Smooth muscle cell (in vitro differentiated cells): Measurements from ENCODE around the gene FAM168A. TPM values are rescaled to one million over a fixed set of nuclear protein-coding genes. Genes with fewer than 3 reads are reported as not detected.

ENCODE experiments used
- DNase-seq: peaks from one replicate; lab custom pipeline; 2025; ENCODE audit not compliant: unreplicated experiment; lab: John Stamatoyannopoulos, UW
- H2AFZ ChIP-seq: fragments of 200-600 bp; sonication (generic); 2 replicates; pipeline ENCODE4 v1.6.0; 2016; ENCODE audit warnings: antibody characterized with exemption, low read depth, mild to moderate bottlenecking
- H3F3A ChIP-seq: fragments of 200-600 bp; sonication (generic); 2 replicates; pipeline ENCODE4 v1.6.0; 2017; ENCODE audit warnings: antibody characterized with exemption, low read depth
- H3K27ac ChIP-seq: fragments of 200-600 bp; sonication (generic); 2 replicates; pipeline ENCODE4 v1.5.1; 2016; ENCODE audit warnings: low read depth, mild to moderate bottlenecking
- H3K27me3 ChIP-seq: fragments of 200-600 bp; sonication (generic); 2 replicates; pipeline ENCODE4 v1.6.1; 2016; ENCODE audit warnings: low read depth, mild to moderate bottlenecking
- H3K36me3 ChIP-seq: fragments of 200-600 bp; sonication (generic); 2 replicates; pipeline ENCODE4 v1.5.1; 2016; ENCODE audit warnings: low read depth
- H3K4me1 ChIP-seq: fragments of 200-600 bp; sonication (generic); 2 replicates; pipeline ENCODE4 v1.5.1; 2016; ENCODE audit warnings: low read depth
- H3K4me2 ChIP-seq: fragments of 200-600 bp; sonication (generic); 2 replicates; pipeline ENCODE4 v1.6.0; 2016; ENCODE audit warnings: mild to moderate bottlenecking
- H3K4me3 ChIP-seq: fragments of 200-600 bp; sonication (generic); 2 replicates; pipeline ENCODE4 v1.5.1; 2016; ENCODE audit warnings: mild to moderate bottlenecking
- H3K79me2 ChIP-seq: fragments of 200-600 bp; sonication (generic); 2 replicates; pipeline ENCODE4 v1.6.0; 2016; ENCODE audit warnings: low read depth, mild to moderate bottlenecking
- H3K9ac ChIP-seq: fragments of 200-600 bp; sonication (generic); 2 replicates; pipeline ENCODE4 v1.6.0; 2016; ENCODE audit warnings: low read depth
- H3K9me3 ChIP-seq: fragments of 200-600 bp; sonication (generic); replicated peaks from 2 replicates; pipeline ENCODE4 v1.5.1; 2016; ENCODE audit warnings: low read depth
- H4K20me1 ChIP-seq: fragments of 200-600 bp; sonication (generic); 2 replicates; pipeline ENCODE4 v1.6.0; 2016; ENCODE audit warnings: low read depth
- WGBS: methylation state at CpG from one replicate; pipeline ENCODE4 v1.1.7; 2016; ENCODE audit warnings: low lambda C conversion rate; 5-methylcytosine and 5-hydroxymethylcytosine counted together
- polyA plus RNA-seq: library from polyadenylated mRNA; unstranded; fragments of >200 nt; fragmentation: Nextera tagmentation; extraction: Ambion mirVana; gene quantifications from 2 replicates; pipeline ENCODE4 v1.2.1, GENCODE V29; 2016
- total RNA-seq: library from RNA; depleted of rRNA; stranded (reverse); fragments of >200 nt; gene quantifications from 2 replicates; pipeline ENCODE4 v1.2.3, GENCODE V29; 2014
- TF ChIP-seq, protein P1 (sequence below): fragments of 200-600 bp; sonication (generic); IDR thresholded peaks from 2 replicates; pipeline ENCODE4 v1.5.1; 2017; ENCODE audit warnings: borderline replicate concordance, mild to moderate bottlenecking, antibody characterized with exemption; ENCODE audit not compliant: insufficient read depth, poor library complexity, severe bottlenecking

Gene FAM168A
- total and polyA plus RNA-seq, 2 experiments from 2014 or later, result 10.8 to 32.5 TPM

GRCh38 chr11:73410627-73411026 lies 187.3 kb downstream of the FAM168A start:
- no peaks in the 10 kb centered on the region for H4K20me1 ChIP-seq
- no peaks in the 10 kb centered on the region for H3K36me3 ChIP-seq
- no peak overlapping the region for H3K27ac ChIP-seq
- H3K4me1 ChIP-seq, result peaks cover 24% of the 10 kb centered on the region
- 94% methylated on average over 1 of the region's 1 CpG for WGBS
- H3K27me3 ChIP-seq, result no peaks in the 10 kb centered on the region
- H3K9ac ChIP-seq, result no peak overlapping the region
- no peak overlapping the region for H3K4me3 ChIP-seq
- H3K4me2 ChIP-seq, result peak overlapping the region; percentile 45
- no peaks in the 10 kb centered on the region for H3K79me2 ChIP-seq
- no peaks in the 10 kb centered on the region for H3K9me3 ChIP-seq
- DNase-seq, result no peak
- TF ChIP-seq, protein P1, sequence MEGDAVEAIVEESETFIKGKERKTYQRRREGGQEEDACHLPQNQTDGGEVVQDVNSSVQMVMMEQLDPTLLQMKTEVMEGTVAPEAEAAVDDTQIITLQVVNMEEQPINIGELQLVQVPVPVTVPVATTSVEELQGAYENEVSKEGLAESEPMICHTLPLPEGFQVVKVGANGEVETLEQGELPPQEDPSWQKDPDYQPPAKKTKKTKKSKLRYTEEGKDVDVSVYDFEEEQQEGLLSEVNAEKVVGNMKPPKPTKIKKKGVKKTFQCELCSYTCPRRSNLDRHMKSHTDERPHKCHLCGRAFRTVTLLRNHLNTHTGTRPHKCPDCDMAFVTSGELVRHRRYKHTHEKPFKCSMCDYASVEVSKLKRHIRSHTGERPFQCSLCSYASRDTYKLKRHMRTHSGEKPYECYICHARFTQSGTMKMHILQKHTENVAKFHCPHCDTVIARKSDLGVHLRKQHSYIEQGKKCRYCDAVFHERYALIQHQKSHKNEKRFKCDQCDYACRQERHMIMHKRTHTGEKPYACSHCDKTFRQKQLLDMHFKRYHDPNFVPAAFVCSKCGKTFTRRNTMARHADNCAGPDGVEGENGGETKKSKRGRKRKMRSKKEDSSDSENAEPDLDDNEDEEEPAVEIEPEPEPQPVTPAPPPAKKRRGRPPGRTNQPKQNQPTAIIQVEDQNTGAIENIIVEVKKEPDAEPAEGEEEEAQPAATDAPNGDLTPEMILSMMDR, result no peak
- peaks cover 7% of the 10 kb centered on the region for H3F3A ChIP-seq
- H2AFZ ChIP-seq, result no peak overlapping the region

DNA sequence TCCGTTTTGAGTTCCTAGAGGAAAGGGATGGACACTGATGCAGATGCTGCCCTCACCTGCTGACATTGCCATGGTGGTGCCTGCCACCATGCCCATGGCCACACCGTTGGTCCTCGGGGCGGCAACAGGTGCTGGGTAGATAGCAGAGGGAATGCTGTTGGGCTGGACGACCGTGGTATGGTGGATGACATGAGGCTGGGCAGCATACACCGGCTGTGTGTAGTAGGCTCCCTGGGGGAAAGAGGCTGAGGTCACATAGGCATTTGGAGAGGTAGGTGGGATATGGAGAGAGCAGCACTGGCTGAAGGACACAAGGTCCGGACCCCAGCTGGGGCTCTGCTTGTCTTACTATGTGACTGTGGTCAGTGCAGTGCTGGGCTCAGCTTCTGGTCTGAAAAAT lies 188.5 kb downstream of the FAM168A start:
- Histone ChIP-seq H2AFZ (no peak overlapping the region), H3K36me3 (no peaks in the 10 kb centered on the region), H3K4me1 (peaks cover 16% of the 10 kb centered on the region), H3K4me3 (no peak overlapping the region), H3K79me2 (no peaks in the 10 kb centered on the region), H3F3A (peaks cover 4% of the 10 kb centered on the region), H3K9ac (no peak overlapping the region), H3K27me3 (no peaks in the 10 kb centered on the region), H3K27ac (no peak overlapping the region), H3K9me3 (no peaks in the 10 kb centered on the region), H3K4me2 (no peak overlapping the region), H4K20me1 (no peaks in the 10 kb centered on the region)
- DNase-seq, result no peak
- TF ChIP-seq, protein P1, result no peak
- 90% methylated on average over 8 of the region's 8 CpGs for WGBS

DNA sequence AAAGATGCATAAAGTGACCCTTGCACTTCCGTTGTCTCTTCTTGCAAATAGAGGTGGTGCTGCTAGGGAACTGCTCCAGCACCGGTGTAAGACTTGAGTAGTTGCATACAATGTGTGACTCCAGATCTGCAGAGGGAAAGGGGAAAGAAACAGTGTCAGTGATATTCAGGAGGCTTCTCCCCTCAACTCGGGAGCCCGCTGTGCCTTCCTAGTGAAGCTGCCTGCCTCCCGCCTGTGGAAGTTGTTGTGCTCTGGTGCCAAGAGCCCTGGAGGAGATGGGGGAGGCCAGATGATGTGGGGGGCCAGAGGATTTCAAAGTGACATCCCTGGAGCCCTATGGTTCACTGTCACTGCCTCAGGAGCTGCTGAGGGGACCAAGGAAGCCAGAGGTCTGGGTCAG lies 191.3 kb downstream of the FAM168A start:
- H3K27me3 ChIP-seq, result no peaks in the 10 kb centered on the region
- H3K4me3 ChIP-seq, result no peak overlapping the region
- TF ChIP-seq, protein P1, result no peak
- H3K9ac ChIP-seq, result no peak overlapping the region
- no peak for DNase-seq
- no peaks in the 10 kb centered on the region for H3K79me2 ChIP-seq
- no peaks in the 10 kb centered on the region for H3K9me3 ChIP-seq
- H3K36me3 ChIP-seq, result no peaks in the 10 kb centered on the region
- 97% methylated on average over 5 of the region's 5 CpGs for WGBS
- H2AFZ ChIP-seq, result no peak overlapping the region
- no peak overlapping the region for H3K4me2 ChIP-seq
- no peak overlapping the region for H3K27ac ChIP-seq
- no peaks in the 10 kb centered on the region for H3K4me1 ChIP-seq
- H3F3A ChIP-seq, result no peaks in the 10 kb centered on the region
- H4K20me1 ChIP-seq, result no peaks in the 10 kb centered on the region

DNA sequence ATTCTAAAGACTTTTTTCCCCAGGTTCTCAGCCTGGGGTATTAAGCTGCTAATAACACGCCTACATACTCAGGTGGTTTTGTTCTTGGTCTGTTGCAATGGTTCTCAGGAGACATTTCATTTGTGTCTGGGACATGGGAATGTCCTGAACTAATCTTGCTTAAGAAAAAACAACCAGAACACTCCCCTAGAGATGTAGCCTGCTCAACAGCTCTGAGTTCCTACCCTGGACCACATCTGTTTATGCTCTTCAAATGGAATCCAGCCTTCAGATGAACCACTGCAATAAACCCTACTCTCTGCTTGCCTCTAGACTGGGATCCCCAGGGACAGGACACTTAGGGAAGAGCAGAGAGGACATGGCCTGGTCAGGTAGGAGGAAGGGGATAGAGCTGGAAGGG lies 191.8 kb downstream of the FAM168A start:
- Histone ChIP-seq H2AFZ (no peak overlapping the region), H3K79me2 (no peaks in the 10 kb centered on the region), H3K4me3 (no peak overlapping the region), H4K20me1 (no peaks in the 10 kb centered on the region), H3K4me1 (no peaks in the 10 kb centered on the region), H3K36me3 (no peaks in the 10 kb centered on the region), H3K9me3 (no peaks in the 10 kb centered on the region), H3K27ac (no peak overlapping the region), H3K9ac (no peak overlapping the region), H3K27me3 (no peaks in the 10 kb centered on the region), H3F3A (no peaks in the 10 kb centered on the region), H3K4me2 (no peak overlapping the region)
- WGBS, result 93% methylated on average over 1 of the region's 1 CpG
- TF ChIP-seq, protein P1, result no peak
- no peak for DNase-seq
